WERI-Rb-1 (cell line): Measurements from ENCODE around the gene CHCHD6.

Experiments
- DNase-seq: peaks from one replicate; pipeline ENCODE4 v3.0.0-alpha.2; 2020
- H3K27ac ChIP-seq: fragments of 250-450 bp; sonication (Bioruptor Pico); 2 replicates; pipeline ENCODE4 v1.5.1; 2020; ENCODE audit warnings: mild to moderate bottlenecking, moderate library complexity
- H3K27me3 ChIP-seq: fragments of 250-450 bp; sonication (Bioruptor Pico); 2 replicates; pipeline ENCODE4 v1.5.1; 2021; ENCODE audit warnings: mild to moderate bottlenecking, low read depth, moderate library complexity; ENCODE audit not compliant: insufficient read depth, severe bottlenecking
- H3K36me3 ChIP-seq: fragments of 250-450 bp; sonication (Bioruptor Pico); 2 replicates; pipeline ENCODE4 v1.5.1; 2020; ENCODE audit warnings: mild to moderate bottlenecking, moderate library complexity
- H3K4me3 ChIP-seq: 2 replicates; pipeline ENCODE4 v1.5.1; 2011; ENCODE audit warnings: low read depth, mild to moderate bottlenecking, control low read depth, low read length
- H3K9me3 ChIP-seq: fragments of 250-450 bp; sonication (Bioruptor Pico); 2 replicates; pipeline ENCODE4 v1.5.1; 2021; ENCODE audit warnings: mild to moderate bottlenecking, moderate library complexity; ENCODE audit not compliant: severe bottlenecking
- TF ChIP-seq, protein P1 (sequence below): IDR thresholded peaks from 2 replicates; pipeline ENCODE4 v1.5.1; 2011; ENCODE audit warnings: low read depth, mild to moderate bottlenecking, control low read depth, inconsistent platforms, low read length

The CHCHD6 gene

DNA sequence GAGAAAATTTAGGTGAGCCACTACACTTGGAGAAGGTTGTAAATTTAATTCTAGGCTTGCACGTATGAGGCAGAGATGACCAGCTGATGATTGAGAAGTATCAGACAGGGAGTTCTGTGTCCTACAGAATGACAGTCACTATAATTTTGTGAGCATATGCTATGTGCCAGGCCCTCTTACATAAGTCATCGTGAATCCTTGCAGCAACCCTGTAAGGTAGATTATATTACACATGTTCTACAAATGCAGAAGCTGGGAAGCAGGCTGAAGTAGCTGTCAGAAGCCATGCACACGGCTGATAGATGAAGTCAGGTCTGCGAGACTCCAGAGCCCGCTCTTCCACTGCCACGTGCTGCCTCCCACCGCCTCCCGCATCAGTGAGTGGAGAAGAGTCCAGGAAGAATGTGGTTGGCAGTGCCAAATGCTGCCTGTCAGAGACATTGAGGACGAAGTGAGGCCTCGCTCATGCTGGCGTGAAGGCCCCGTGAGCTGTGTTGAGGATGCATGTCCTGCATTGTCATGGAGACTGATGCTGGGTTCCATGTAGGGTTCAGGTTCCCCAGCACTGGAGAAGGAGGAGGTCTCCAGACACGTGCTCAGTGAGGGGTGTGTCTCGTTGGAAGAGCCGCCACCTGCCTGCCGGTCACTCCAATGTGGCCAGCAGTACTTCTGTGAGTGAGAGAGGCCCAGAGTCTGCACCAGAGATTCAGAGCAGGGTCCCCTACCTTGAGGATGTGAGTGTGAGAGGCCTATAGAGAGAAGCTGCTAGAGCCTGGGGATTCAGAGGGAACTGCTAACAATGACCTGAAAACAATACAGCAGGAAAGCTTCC, 155.6 kb downstream of the CHCHD6 start:
- no peak for DNase-seq
- Histone ChIP-seq H3K27me3 (no peaks in the 10 kb centered on the region), H3K9me3 (no peaks in the 10 kb centered on the region), H3K27ac (no peak overlapping the region), H3K36me3 (no peaks in the 10 kb centered on the region; the same call in 1 of the 2 replicates), H3K4me3 (no peak overlapping the region)
- TF ChIP-seq, protein P1, sequence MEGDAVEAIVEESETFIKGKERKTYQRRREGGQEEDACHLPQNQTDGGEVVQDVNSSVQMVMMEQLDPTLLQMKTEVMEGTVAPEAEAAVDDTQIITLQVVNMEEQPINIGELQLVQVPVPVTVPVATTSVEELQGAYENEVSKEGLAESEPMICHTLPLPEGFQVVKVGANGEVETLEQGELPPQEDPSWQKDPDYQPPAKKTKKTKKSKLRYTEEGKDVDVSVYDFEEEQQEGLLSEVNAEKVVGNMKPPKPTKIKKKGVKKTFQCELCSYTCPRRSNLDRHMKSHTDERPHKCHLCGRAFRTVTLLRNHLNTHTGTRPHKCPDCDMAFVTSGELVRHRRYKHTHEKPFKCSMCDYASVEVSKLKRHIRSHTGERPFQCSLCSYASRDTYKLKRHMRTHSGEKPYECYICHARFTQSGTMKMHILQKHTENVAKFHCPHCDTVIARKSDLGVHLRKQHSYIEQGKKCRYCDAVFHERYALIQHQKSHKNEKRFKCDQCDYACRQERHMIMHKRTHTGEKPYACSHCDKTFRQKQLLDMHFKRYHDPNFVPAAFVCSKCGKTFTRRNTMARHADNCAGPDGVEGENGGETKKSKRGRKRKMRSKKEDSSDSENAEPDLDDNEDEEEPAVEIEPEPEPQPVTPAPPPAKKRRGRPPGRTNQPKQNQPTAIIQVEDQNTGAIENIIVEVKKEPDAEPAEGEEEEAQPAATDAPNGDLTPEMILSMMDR = no peak

DNA sequence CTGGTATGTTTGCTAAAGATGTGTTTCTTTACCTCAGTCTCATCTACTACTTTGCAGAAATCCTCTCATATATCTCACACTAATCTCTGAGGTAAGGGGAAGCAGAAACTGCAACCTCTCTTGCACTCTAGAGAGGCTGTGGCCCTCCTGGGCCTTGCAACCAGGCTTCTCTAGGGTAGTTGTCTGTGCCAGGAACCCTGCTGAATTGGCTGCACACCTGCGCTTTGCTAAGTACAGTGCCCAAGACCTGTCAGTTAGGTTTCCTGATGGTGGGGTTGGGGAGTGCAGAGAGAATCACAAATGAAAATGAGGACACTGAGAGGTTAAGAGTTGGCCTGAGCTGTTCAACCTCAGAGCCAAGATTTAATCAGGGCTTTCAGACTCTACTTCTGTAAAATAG, 161.7 kb downstream of the CHCHD6 start:
- Histone ChIP-seq H3K27ac (no peak overlapping the region), H3K9me3 (no peaks in the 10 kb centered on the region), H3K27me3 (no peaks in the 10 kb centered on the region), H3K4me3 (no peak overlapping the region), H3K36me3 (no peaks in the 10 kb centered on the region)
- TF ChIP-seq, protein P1 = no peak
- no peak for DNase-seq

DNA sequence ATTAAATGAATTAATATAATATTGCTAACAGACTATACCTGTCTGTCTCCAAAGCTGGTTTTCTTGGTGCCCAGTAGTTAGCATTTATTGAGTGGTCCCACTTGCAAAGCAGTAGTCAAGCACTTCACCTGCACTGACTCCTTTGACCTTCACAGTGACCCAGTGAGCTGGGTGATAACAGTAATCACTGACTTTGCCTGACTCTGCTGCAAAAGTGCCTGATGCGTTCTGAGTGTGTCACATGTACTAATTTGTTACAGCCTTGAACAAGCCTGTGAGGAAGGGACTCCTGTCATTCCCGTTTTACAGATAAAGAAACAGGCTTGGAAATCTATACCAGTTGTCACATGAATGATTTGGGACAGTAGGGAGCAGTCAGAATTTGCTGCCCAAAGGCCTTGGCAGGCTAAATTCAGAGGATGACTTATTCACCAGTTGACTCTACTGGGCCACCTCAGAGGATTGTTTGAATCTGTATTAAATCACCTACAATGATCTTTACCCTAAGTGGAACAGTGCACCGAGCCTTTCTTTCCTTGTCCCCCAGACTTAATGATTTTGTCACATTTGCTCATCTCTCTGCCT, 162.2 kb downstream of the CHCHD6 start:
- DNase-seq = no peak
- Histone ChIP-seq H3K27me3 (no peaks in the 10 kb centered on the region), H3K4me3 (no peak overlapping the region), H3K36me3 (no peaks in the 10 kb centered on the region), H3K9me3 (no peaks in the 10 kb centered on the region), H3K27ac (no peak overlapping the region)
- TF ChIP-seq, protein P1 = no peak

DNA sequence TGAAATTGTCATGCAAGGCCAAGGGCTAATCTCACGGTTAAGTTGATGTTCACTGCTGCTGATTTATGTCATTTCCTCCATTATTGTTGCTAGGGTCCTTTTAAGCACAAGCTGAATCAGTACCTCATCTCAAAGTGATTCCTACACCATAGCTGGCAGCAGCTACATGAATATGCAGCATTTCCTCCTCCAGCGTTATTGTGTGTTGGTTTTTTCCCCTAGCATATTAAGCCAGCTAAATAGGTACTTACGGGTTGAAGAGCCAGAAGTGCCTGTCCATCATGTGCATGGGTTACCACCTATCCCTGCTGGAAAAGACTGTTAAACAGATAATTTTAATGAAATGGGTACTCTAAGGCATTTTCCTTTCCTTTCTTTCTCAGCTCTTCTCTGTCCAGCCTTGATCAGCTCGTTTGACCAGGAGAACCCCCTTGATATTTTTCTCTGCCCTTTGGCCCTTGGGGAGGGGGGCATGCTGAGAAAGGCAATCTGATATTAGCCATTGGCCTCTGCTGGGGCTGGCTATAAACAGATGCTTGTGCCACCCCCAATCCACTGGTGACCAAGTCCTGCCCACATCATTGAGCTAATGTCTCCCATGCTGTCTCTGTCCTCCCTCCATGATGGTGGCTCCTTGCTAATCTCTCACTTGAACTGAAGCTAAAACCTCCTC, 163.3 kb downstream of the CHCHD6 start:
- Histone ChIP-seq H3K27ac (no peak overlapping the region), H3K36me3 (no peaks in the 10 kb centered on the region), H3K27me3 (no peaks in the 10 kb centered on the region), H3K9me3 (no peaks in the 10 kb centered on the region), H3K4me3 (no peak overlapping the region)
- TF ChIP-seq, protein P1 = no peak
- no peak for DNase-seq

DNA sequence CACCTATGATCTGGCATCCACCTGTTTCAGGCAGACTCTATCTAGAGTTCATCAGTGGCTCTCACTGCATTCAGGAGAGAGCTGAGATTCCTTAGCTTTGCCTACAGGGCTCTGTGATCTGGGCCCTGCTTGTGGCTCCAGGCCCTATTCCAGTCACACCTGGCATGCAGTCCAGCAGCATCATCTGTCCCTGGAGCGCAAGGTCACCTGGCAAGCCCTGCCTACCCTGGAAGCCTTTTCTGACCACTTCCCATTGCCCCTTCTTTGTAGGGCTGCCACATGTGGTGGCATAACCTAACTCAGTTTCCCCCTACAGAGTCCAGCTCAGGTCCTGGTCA, 163.8 kb downstream of the CHCHD6 start:
- no peaks in the 10 kb centered on the region for H3K9me3 ChIP-seq
- H3K27me3 ChIP-seq = no peaks in the 10 kb centered on the region
- no peak overlapping the region for H3K4me3 ChIP-seq
- no peak overlapping the region for H3K27ac ChIP-seq
- no peak for DNase-seq
- H3K36me3 ChIP-seq = no peaks in the 10 kb centered on the region
- TF ChIP-seq, protein P1 = no peak
